ENCODE measurements around the gene KRTAP29-1.
"Not testable (repeated sequence)": the region's sequence is repeated elsewhere in the genome, so short reads cannot be mapped to it uniquely, and the experiment has no call there.

Gene KRTAP29-1

GRCh38 chr17:41258406-41258805, 44.2 kb downstream of the KRTAP29-1 start:
- Mint-ChIP-seq H3K27ac (no peak overlapping the region), H3K36me3 (ENCODE audit: low read depth) (no peaks in the 10 kb centered on the region), H3K4me1 (no peaks in the 10 kb centered on the region), H3K4me3 (no peak overlapping the region), H3K9me3 (peaks cover 3% of the 10 kb centered on the region), H3K27me3 (ENCODE audit: low read depth) (peaks cover 70% of the 10 kb centered on the region)
- TF ChIP-seq, protein P1, sequence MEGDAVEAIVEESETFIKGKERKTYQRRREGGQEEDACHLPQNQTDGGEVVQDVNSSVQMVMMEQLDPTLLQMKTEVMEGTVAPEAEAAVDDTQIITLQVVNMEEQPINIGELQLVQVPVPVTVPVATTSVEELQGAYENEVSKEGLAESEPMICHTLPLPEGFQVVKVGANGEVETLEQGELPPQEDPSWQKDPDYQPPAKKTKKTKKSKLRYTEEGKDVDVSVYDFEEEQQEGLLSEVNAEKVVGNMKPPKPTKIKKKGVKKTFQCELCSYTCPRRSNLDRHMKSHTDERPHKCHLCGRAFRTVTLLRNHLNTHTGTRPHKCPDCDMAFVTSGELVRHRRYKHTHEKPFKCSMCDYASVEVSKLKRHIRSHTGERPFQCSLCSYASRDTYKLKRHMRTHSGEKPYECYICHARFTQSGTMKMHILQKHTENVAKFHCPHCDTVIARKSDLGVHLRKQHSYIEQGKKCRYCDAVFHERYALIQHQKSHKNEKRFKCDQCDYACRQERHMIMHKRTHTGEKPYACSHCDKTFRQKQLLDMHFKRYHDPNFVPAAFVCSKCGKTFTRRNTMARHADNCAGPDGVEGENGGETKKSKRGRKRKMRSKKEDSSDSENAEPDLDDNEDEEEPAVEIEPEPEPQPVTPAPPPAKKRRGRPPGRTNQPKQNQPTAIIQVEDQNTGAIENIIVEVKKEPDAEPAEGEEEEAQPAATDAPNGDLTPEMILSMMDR (IDR thresholded peaks at IDR 0.05; ENCODE audit: unreplicated experiment in 3 of 3) = no peak

DNA sequence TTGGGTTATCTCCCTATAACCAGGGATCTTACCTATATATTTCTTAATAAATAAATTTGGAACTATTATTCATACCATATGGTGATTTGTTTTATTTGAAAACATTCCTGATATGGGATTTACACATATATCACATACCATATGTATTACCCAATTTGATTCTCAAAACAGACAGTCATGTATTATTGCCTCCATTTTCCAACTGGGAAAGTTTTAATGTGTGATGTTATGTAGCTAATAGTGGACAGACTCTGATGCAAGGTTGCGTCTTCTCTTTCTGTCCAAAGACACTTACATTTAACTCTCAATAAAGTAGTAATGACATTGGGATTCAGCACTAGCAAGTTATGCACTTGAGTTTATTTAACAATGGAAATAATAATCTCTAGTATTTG, 46.4 kb downstream of the KRTAP29-1 start:
- Mint-ChIP-seq H3K27ac (no peak overlapping the region), H3K9me3 (peaks cover 3% of the 10 kb centered on the region), H3K27me3 (ENCODE audit: low read depth) (peaks cover 74% of the 10 kb centered on the region), H3K4me1 (no peaks in the 10 kb centered on the region), H3K36me3 (ENCODE audit: low read depth) (no peaks in the 10 kb centered on the region), H3K4me3 (no peak overlapping the region)
- TF ChIP-seq, protein P1 (IDR thresholded peaks at IDR 0.05; ENCODE audit: unreplicated experiment in 3 of 3) = no peak

DNA sequence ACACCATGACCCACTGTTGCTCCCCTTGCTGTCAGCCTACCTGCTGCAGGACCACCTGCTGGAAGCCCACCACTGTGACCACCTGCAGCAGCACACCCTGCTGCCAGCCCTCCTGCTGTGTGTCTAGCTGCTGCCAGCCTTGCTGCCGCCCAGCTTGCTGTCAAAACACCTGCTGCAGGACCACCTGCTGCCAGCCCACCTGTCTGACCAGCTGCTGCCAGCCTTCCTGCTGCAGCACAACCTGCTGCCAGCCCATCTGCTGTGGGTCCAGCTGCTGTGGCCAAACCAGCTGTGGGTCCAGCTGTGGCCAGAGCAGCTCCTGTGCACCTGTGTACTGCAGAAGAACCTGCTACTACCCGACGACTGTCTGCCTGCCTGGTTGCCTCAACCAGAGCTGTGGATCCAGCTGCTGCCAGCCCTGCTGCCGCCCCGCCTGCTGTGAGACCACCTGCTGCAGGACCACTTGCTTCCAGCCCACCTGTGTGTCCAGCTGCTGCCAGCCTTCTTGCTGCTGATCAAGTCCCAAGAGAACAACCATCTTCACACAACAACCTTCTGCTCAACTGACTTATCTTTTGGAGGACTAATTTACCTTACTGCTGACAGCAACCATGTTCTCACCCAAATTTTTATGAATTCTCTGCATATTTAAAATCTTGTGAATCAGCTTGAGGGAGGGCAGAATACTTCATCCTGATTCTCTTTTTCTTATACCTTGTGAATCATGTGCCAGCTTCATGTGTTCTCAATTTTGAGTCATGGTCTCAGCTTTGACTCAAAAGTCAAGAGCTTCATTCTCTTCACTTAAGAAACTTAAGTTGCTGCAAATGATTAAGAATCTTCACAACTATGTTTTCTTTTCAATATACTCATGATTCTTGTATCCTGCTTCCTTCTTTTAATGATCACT, 47.0 kb downstream of the KRTAP29-1 start, which contains the start of gene KRTAP9-9:
Gene KRTAP9-9 (plus strand): TSS at position 4 of the 910 bp plus-strand sequence.
- not testable (repeated sequence) for H3K27ac Mint-ChIP-seq; H3K4me3 Mint-ChIP-seq; H3K4me1 Mint-ChIP-seq; H3K36me3 Mint-ChIP-seq (ENCODE audit: low read depth); H3K9me3 Mint-ChIP-seq
- H3K27me3 Mint-ChIP-seq (ENCODE audit: low read depth) = peaks cover 72% of the 10 kb centered on the region

DNA sequence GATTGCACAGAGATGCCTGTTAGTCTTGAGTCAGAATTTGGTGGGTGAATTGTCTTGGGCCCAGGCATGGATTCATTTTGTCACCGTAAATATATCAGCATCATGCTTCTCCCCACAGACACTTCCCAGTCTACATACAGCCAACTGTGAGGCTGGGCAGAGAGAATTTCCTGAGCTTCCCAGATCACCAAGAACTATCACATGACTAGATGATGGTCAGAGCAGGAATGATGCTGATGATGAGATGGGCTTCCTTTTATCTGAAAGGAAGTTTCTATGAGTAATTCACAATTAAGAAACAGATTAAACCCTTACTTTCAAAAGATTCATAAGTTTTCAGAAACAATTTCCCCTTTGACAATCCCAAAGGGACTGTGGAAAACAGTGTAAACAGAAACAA, 47.8 kb downstream of the KRTAP29-1 start:
- TF ChIP-seq, protein P1 (IDR thresholded peaks at IDR 0.05; ENCODE audit: unreplicated experiment in 3 of 3) = no peak
- Mint-ChIP-seq H3K4me3 (no peak overlapping the region), H3K9me3 (no peaks in the 10 kb centered on the region), H3K27me3 (ENCODE audit: low read depth) (peaks cover 75% of the 10 kb centered on the region), H3K27ac (no peak overlapping the region), H3K36me3 (ENCODE audit: low read depth) (no peaks in the 10 kb centered on the region), H3K4me1 (no peaks in the 10 kb centered on the region)
